ENCODE data around the gene GUCY2D.
A peak's percentile ranks its signal among the peaks of the same experiment; 100 is the strongest.
"Not testable (repeated sequence)": the region's sequence is repeated elsewhere in the genome, so short reads cannot be mapped to it uniquely, and the experiment has no call there.

Gene GUCY2D

GRCh38 chr17:8019166-8019565 lies 16.8 kb downstream of the GUCY2D start:
- DNase-seq = no peak

- DNase-seq = no peak
Observed at GRCh38 chr17:8019665-8020650, 17.5 kb downstream of the GUCY2D start.

GRCh38 chr17:8020776-8021564 lies 18.6 kb downstream of the GUCY2D start:
- no peak for DNase-seq

- DNase-seq = no peak
Observed at GRCh38 chr17:8021565-8022359, 19.3 kb downstream of the GUCY2D start.

- DNase-seq = no peak
Observed at GRCh38 chr17:8022360-8023003, 20.1 kb downstream of the GUCY2D start.

- DNase-seq = not testable (repeated sequence)
Observed at GRCh38 chr17:8024161-8024560, 21.7 kb downstream of the GUCY2D start.

- DNase-seq = no peak
Observed at GRCh38 chr17:8025176-8025911, 22.9 kb downstream of the GUCY2D start.

- no peak for DNase-seq
Observed at GRCh38 chr17:8029121-8029520, 26.7 kb downstream of the GUCY2D start.

- DNase-seq = no peak
Observed at GRCh38 chr17:8031261-8031661, 28.8 kb downstream of the GUCY2D start.

GRCh38 chr17:8031950-8032349 lies 29.5 kb downstream of the GUCY2D start:
- DNase-seq = no peak

- no peak for DNase-seq
Observed at GRCh38 chr17:8032442-8032841, 30.0 kb downstream of the GUCY2D start.

- DNase-seq = no peak
Observed at GRCh38 chr17:8038954-8039610, 36.7 kb downstream of the GUCY2D start, which contains the start of gene ALOX15B. ALOX15B (plus strand) TSS chr17:8039059; CDS start chr17:8039156, 97 bp downstream.

GRCh38 chr17:8039611-8040168 lies 37.3 kb downstream of the GUCY2D start:
- DNase-seq = no peak

- DNase-seq = peak in 1 of 2 experiments; percentile 42
Observed at GRCh38 chr17:8041249-8041928, 39.0 kb downstream of the GUCY2D start.

GRCh38 chr17:8041979-8042378 lies 39.6 kb downstream of the GUCY2D start:
- DNase-seq = no peak

- DNase-seq = no peak
Observed at GRCh38 chr17:8044819-8045810, 42.7 kb downstream of the GUCY2D start.

GRCh38 chr17:8046306-8046928 lies 44.0 kb downstream of the GUCY2D start:
- no peak for DNase-seq
